ENCODE results near the gene OSR1.
"Not testable (repeated sequence)": the region's sequence is repeated elsewhere in the genome, so short reads cannot be mapped to it uniquely, and the experiment has no call there.

Gene OSR1

DNA sequence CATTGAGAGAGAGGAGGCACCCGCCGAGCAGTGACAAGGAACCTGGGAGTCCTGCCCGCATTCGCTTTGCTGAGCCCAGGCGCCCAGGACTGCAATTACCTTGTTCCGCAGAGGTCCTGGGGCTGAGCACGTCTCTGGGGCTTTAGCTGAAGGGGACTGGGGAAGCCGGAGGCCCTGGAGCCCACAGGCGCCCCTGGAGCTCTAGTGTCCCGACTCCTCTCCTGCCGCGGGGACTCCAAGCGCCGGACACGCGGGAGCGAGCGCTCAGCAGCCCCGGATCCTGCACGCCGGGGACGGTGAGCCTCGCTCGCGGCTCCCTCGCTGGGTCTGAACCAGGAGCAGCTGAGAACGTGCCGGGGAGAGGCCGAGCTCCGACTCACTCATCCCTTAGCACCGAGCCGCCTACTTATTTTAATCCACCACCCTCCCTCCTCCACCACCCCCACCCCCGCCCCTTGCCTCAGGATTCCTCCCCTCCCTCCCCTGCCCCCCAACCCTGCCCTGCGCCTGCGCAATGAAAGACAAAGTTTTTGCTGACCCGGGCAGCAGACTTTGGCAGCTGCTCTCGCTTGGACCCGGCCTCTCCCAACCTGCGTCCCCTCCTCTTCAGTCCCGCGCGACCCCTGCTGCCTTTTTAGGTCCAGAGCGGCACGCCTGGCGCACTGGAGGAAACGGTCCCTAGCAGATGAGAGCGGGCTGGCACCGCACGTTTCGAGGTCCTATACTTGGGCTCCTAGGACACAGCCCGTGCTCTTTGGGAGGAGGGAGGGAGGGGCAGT, at the start of gene OSR1:
OSR1 (minus strand) TSS at position 382 of the 779 bp plus-strand sequence. CDS start 4,818 bp downstream, outside the sequence.
- DNase-seq = no peak

DNA sequence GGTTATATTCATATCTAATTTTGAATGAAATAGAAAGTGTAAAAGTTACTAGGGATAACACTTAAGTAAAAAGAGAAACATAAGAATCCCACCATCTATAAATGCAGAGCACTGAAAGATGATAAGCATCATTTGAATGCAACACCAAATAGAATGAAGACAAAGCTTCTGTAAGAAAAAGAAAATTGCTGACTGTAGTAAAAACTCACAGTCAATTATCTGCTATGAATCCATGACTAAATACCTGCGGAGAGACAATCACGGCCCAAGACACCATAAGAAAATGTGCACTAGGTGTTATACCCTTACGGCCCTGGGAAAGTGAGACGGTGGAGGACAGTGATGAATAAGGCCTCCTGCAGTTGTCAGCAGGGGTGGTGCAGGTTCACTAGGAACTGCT, 45.4 kb upstream of the OSR1 start:
- DNase-seq = no peak

DNA sequence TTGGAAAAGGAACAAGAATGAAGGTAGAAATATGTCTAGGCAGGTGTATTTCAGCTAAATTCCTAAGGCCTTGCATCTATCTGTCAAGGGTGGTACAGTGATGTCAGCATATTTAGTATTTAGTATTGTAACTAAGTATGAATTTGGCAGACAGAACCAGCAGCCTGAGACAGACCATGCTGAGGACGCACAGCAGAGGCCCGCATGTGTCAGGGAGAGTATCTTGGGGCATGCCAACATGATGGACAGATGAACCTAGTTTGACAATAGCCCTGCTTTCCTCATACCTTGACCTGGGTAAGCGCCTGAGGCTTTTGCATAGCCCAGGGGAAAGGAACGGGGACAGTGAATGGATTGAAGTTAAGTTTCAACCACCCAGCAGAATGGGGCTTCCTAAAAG, 33.8 kb upstream of the OSR1 start:
- no peak for DNase-seq

DNA sequence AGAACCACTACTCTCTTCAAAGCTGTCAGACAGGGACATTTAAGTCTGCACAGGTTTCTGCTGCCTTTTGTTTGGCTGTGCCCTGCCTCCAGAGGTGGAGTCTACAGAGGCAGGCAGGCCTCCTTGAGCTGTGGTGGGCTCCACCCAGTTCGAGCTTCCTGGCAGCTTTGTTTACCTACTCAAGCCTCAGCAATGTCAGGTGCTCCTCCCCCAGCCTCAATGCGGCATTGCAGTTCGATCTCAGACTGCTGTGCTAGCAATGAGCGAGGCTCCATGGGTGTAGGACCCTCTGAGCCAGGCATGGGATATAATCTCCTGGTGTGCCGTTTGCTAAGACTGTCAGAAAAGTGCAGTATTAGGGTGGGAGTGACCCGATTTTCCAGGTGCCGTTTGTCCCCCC, 31.0 kb upstream of the OSR1 start:
- not testable (repeated sequence) for DNase-seq

DNA sequence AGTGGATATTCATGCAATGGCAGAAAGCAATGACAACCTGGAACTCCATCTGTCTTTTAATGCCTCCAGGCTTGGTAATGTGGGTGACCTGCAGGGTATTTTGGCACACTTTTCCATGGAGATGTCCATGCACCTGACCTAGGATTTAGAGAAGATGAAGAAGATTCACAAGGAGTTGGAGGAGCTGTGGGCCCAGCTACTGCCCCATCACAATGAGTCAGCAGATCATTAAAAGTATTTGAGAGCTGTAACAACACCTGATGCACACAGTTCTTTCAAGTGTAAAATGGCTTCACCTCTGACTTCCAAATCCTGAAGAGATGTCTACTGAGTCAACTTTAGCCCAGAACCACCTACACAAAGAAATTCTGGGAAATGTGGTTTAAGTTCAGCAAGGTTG, 22.1 kb upstream of the OSR1 start:
- no peak for DNase-seq

DNA sequence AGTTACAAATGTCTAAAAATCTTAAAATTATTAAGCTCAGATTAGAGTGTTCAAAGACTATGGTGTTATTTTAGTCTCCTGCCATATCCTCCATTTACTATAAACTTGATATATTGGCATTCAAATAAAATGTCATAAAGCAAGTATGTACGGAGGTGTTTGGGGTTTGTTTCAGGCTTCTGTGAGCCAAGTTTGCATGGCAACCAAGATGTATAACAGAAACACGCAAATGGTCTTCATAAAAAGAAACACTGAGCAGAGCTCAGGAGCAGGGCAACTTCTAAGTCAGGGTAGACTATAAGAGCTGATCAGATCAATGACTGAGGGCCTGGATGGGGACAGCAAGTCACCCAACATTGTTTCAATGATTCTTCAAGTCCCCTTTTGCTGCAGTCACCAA, 20.5 kb upstream of the OSR1 start:
- DNase-seq = no peak

DNA sequence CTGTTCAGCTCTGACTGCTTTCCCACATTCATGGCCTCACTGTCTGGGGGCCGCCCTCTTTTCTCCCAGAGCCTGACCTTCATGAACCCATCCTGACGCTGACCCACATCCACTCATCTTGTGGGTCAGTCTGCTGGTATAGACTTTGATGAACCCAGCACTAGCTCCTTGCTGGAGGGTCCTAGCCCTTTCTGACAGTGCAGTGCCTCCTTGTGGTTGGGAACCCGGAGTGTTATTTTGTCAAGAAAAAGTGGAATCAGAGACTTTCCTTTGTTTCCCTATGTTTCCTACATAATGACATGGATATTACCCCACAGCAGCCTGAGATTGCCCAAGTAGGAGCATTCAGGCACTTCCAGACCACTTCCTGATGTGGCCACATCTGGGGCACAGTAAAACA, 19.3 kb upstream of the OSR1 start:
- no peak for DNase-seq

DNA sequence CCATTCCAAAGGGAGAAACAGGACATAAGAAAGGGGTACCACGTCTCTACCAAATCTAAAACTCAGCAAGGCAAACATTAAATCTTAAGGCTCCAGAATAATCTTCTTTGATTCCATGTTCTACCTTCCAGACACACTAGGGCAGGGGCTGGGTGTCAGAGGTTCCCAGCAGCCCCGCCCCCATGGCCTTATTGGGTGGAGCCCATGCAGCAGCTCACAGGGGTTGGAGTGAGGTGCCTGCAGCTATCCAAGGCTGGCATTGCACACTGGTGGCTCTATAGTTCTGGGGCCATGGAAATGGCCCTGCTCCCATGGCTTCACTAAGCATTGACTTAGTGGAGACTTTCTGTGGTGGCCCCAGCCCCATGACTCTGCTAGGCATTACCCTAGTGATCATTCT, 14.9 kb upstream of the OSR1 start:
- no peak for DNase-seq

DNA sequence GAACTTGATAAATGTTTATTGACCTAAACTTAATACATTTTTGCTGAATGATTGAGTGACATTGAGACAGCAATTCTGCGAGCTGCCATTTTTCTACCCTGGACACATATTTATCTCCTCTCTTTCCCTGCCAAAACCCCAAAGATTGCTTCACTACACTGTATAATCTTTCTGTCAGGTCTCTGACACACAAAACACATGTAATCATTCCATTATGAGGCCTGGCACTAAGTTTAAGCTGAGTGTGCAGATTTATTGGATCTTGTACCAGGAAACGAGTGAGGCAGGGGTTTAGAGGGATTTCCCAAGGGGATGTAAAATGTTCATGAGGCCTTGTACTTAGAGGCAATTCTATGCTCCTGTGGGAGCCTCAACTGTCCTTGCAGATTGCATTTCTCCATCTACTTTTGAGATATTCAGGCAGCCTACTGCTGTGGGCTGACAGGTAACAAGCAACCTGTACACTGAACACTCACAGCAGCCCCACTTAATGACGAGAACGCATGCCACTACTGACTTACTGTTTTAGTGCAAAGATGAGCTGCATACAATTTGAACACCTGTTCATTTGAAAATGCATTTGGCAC, 13.7 kb upstream of the OSR1 start:
- no peak for DNase-seq

DNA sequence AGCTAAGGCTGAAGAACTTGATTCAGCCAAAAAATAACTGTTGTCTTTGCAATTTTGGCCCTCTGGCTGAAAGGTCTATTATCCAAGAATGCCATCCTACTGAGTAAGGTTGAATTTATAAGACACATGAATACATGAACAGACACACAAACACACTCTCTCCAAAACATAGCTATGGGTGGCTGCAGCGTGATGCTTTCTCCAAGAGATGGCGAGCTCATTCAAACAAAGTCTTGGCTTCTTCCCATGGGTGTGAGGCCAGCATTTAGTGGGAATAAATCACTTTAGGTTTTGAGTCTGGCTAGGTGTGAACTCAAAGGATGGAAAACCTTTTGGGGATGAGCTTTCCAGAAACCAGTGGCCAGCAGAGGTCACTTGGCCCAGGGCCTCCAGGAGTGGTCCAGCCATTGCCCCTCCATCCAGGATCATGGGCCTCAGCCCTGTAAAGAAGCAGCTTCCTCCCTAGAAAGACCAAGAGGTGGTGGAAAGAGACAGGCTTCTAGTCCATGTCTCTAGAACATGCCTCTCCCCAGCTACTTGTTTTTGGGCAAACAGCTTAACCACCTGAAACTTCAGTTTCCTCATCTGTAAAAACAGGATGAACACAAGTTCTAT, 11.0 kb upstream of the OSR1 start:
- DNase-seq = no peak

DNA sequence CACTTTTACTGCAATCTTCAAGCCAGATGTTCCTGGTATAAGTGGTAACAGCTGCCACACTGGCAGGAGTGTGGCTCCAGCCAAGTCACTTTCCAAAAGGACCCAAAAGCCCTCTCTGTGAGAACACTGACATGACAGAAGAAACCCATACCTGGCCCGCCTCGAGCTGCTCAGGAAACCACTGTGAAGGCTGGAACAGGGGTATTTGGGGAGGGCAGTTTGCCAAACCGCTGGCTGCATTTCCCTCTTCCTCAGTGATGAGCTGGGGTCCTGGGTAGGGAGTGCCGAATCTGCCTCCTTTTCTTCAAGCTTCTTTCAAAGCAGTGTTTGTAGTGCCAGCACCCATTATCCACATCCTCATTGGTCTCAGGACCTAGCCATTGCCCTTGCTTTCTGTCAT, 10.3 kb upstream of the OSR1 start:
- DNase-seq = no peak

DNA sequence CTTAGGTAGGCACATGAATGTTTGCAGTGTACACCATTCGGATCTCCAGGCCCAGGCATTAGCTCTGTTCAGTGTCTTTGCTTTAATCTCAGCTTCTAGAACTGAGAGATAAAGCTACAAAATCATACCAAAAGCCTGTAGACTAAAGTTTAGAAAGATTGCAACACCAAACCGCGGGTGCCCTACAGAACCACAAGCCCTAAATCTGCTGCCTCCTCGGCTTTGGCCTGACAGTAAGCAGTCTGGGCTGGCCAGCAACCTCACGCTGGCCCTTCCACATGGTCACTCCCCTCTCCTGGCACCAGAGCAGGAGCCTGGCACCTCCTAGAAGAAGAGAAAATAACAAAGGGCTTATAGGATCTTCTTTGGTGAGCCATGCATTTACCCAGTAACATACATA, 8.9 kb upstream of the OSR1 start:
- no peak for DNase-seq

DNA sequence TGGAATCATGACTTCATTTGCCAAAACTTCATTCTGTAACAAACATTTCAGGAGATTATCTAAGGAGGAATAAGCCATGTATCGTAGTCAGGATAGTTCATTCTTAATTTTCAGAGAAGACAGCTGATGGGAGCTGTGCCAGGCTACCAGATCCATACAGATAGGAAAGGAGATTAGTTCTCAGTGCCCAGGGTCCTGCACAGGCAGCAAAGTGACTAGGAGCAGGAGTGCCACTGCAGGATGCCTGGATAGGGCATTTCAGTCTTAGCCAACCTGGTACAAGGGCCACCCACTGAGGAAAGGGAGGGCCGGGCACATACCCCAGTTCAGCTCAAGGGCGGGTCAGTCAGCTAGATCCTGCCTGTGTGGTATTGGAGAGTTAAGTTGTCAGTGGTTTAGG, 6.7 kb upstream of the OSR1 start:
- DNase-seq = no peak

DNA sequence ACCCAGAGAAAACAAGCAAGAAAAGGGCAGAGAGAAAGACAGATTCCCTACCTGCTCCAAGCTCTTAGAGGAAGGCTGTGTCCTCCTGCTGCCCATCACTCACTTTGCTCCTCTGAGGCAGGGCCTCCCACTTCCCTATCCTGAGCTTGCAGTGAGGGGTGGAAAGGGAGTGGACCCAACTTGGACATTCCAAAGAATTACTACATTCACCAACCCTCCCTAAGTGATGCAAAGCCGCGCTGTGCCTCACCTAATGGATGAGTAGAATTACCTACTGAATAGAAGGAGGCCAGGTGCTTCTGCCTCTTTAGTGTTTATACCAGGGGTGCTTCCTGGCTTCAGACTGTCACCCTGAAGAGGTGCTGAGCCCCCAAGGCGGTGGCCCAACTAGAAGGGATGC, 5.6 kb upstream of the OSR1 start:
- DNase-seq = no peak

DNA sequence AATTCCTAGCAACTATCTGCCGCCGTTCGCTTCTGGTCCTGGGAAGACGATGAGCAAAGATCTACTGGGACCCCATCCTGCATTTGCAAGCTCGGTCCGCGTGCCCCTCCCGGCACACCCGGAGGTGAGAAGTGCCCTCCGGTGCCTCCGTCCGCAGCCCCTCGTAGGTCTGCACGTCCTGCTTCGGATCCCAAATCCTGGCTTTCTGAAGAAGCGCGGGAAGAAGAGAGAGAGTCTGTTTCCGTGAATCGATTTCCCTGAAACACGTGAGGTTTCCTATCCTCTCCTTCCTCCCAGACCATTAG, 5.0 kb upstream of the OSR1 start:
- DNase-seq = no peak

DNA sequence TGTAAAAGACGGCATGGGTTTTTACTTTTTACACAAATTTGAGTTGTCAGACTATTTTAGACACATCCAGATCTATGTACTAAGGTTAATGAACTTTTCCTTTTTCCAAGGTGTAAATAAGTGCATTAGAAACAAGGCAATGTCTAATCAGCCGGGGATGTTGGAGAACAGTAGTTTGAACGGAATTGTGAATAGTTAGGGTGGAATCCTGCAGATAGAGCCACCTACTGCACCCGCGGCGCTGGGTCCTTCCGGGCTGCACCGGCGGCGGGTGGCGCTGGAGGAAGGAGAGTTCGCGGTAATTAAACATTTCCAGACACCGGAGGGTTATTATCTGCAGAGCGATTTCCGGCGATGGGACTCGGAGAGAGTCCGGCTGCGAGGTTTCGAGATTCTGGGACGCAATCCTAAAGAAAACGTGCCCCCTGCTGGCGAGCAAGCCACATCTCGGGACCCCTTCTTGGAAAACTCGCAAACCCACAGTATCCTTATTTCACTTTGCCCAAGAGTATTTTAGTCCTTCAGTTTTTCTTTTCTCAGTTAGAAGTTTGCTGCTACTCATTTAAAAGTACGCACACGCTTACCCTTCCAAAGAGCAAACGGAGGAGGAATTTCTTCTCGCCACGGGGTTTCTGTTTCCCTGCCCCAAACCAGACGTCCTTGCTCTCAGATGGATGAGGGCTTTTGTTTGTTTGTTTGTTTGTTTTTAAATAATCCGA, 4.5 kb upstream of the OSR1 start:
- peak; percentile 44 to 59 for DNase-seq

DNA sequence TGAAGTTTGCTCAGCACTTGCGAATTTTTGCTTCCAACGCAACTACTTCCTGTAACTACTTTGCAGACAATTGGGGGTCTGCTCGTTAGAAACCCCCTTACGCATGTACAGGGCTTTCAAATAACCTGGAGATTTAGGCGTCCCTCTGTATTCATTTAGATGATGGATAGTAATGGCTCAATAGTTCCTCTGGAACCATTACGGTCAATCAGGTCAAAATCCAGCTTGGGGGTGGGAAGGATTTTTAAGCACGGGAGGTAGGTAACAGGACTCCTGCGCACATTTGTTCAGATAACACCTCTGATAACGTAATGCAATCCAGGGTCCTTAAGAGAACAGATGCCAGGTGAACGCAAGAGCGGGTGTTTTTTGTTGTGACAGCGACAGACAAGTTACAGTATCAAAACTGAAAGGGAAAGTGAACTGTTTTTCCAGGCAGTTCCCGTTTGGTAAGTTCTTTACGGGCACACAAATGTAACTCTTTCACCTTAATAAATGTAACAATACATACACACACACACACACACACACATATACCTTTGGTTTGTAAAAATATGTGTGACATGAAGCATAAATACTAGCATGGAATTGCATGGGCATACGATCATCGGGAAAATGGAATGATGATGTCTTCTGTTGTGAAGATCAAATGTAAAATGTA, 3.8 kb upstream of the OSR1 start:
- DNase-seq = peak in 1 of 2 donors; percentile 55

DNA sequence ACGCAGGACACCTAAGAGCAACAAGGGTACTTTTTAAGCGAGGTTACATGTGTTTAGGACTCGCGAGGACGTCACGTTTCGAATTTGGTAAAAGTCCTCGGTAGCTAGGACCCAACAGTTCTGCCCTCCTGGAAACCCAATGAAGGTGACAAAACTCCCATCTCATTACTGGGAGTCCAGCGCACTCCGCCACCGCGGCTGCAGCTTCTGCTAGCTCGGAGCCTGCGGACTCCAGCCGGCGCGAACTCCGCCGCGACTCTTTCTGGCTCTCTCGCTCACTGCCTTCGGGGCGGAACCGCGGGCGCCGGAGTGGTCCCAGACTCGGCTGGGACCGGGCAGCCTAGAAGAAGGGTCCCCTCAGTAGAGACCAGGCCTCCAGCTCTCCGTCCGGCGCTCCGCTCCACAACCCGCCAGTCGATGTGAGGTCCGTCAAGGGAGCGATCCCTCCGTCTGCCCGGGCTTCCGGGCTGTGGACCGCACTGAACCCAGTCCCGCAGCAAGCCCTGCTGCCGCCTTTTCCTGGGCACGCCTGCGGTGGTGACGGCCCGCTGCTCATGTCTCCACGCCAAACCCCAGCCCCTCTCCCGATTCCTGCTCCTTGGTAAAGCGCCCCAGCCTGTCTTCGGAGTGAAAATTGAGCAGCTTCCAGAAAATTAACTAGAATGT, 3.0 kb upstream of the OSR1 start:
- DNase-seq = peak in 1 of 2 donors; percentile 19

DNA sequence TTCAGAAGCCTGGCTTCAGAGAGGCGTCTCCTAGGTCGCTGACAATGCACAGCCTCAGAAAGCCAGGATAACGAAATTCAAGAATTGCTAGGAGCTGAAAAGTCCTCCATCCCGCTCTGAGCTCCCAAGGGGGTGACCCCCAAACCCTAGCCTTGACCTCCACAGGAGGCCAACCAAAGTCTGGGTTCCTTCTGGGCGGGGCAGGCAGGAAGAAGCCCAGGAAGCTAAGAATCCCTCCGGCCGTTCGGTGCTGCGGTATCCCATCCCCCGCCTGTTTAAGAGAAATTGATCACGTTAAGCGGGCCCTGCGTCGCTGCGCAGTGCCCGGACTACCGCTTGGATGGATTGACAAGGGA, 2.5 kb upstream of the OSR1 start:
- no peak for DNase-seq

DNA sequence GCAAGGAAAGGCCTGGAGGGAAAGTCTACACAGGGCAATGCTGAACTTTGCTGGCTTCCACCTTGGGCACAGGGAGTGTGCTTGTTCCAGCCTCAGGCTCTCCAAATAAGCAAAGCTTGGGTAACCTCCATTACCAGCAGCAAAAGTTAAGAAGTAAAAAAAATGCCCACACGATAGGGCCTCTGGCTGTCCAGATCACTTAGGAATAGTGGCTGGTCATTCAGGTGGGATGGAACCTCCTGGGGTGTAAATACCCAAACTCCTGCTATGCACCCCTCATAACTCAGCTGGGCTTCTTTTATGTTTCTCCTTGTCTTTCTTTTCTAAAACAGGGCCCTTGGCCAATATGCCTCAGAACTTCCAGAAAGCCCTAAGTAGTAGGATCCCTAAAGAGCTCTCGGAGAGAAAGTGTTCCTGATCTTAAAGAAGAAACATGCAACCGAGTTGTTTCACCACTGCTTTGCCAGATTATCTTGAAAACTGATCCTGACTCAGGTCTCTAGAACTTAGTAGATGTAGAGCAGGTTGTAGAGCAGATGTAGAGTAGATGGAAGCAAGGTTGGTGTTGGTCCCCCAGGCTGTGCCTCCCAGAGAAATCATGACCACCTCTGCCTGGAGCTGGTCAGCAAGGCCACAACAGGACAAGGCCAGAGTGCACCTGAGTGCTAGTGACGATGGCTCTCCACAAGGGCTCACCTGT, 2.0 kb upstream of the OSR1 start:
- DNase-seq = no peak

DNA sequence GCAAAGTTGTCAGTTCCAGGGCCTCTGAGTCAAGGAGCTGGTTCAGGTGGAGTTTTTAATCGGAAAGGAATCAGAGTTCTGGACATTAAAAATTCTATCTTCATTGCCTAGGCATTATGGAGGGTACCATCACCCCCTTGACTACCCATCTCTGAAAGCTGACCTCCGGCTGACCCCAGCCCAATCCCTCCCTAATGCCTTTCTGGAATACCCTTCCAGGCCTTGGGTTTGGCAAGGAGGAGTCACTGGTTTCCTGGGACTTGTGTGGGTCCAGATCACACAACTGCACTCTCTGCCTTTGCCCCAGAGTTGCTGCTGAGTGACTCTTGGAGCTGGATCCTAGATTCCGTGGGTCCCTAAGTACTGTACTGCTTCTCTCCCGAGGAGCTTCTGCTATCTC, 1.0 kb upstream of the OSR1 start:
- DNase-seq = no peak

DNA sequence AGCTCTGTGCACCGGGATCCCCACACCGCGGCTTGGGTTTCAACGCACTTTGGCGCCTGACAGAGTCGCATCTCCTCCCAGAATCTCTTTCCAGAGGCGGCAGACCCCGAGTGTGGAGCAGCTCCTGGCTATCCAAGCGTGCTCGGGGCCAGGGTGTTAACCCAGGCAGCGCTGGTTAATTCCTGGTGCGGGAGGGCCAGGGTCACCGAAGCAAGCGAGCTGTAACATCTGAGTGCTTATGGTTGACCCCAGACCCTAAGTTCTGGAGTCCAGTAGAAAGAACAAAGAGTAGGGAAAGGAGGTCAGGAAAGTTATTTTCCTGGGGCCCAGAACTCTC, 566 bp upstream of the OSR1 start:
- no peak for DNase-seq
